HG02571 (cell line): ENCODE measurements around the gene PTBP3.
A peak's percentile ranks its signal among the peaks of the same experiment; 100 is the strongest.

Experiments
- ATAC-seq: cut with Tn5 transposase; IDR thresholded peaks from one replicate; pipeline ENCODE4 v1.9.1; 2021; ENCODE audit warnings: mild to moderate bottlenecking, moderate library complexity; ENCODE audit not compliant: unreplicated experiment

Gene PTBP3

GRCh38 chr9:112361601-112362000 lies 28.2 kb upstream of the PTBP3 start:
- no peak for ATAC-seq

DNA sequence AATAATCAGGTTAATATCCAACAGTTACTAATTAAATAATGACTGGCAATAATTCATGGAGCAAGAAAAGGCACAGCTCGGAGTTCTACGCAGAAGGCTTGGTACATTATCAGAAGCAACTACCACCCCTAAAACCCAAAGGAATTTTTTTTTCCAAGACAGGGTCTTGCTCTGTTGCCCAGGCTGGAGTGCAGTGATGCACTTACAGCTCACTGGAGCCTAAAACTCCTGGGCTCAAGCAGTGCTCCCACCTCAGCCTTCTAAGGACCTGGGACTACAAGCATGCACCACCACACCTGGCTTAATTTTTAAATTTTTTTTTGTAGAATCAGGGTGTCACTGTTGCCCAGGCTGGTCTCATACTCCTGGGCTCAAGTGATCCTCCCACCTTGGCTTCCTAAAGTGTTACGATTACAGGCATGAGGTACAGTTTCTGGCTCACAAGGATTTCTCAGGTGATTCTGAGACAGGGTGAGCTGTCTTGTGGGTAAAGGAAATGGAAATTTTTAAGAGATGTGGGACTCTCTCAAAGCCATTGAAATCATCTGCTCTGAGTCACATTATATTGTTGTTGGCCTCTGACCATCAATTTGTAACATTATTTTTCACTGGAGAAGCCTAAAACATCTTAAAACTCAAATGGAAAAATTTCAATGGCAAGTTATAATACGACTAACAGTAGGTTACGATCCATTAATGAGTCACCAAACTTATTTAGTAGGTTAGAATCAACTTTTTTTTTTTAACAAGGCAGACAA lies 26.8 kb upstream of the PTBP3 start:
- no peak for ATAC-seq

GRCh38 chr9:112355427-112355897 lies 22.0 kb upstream of the PTBP3 start:
- ATAC-seq: no peak

- ATAC-seq: no peak
These were observed 20.8 kb upstream of the PTBP3 start for GRCh38 chr9:112354081-112354743.

GRCh38 chr9:112352209-112352608 lies 18.8 kb upstream of the PTBP3 start:
- ATAC-seq: no peak

DNA sequence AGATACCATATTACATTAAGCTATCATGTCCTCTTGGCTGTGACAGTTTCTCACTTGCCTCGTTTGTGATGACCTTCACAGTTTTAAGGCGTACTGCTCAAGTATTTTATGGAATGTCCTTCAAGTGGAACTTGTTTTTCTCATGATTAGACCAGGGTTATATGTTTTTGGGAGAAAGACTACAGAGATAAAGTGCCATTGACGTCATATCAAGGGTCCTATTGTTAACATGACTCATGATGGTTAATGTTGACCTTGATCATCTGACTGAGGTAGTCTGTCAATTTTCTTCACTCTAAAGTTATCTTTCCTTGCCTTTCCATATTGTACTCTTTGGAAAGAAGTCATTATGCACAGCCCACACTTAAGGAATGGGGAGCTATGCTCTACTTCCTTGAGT lies 17.8 kb upstream of the PTBP3 start:
- no peak for ATAC-seq

DNA sequence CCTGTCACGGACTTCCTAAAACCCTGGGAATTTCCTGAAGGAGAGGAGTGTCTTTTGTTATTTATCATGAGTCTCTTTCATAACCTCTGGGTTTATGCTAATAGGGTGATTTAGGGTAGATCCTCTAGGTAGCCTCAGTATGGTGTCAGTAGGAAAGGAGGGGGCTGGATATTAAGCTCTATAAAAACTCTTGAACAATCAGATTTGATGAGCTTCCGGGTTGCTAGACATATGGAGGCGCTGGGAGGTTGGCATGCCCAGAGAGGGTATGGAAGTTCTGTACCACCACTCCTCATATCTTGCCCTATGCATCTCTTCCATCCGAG lies 15.6 kb upstream of the PTBP3 start:
- no peak for ATAC-seq

- ATAC-seq: no peak
These were observed 15.0 kb upstream of the PTBP3 start for GRCh38 chr9:112348257-112349007.

DNA sequence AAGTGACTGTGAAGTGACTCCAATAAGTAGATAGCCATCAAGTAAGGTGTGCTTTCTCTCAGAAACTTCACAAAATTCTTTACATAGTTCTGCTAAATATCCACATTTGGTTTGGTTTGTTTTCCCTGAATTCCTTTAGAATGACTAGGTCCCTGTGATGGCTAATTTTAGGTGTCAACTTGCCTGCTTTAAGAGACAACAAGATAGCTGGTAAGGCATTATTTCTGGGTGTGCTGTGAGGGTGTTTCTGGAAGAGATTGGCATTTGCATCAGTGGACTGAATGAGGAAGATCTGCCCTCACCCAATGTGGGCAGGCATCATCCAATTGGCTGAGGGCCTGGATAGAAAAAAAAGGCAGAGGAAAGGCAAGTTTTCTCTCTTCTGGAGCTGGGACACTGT lies 8.3 kb upstream of the PTBP3 start:
- ATAC-seq: no peak

DNA sequence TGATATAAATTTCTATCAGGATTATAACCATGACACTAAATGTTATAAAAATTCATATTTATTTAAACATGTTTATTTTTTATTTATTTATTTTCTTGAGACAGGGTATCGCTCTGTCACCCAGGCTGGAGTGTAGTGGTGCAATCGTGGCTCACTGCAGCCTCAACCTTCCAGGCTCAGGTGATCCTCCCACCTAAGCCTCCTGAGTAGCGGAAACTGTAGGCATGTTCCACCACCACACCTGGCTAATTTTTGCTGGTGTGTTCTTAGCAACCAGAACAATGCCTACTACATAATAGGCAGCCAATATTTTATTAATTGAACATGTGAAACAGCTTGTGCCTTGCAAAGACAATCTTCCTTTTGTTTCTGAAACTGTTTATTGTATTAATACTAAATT lies 6.5 kb upstream of the PTBP3 start:
- ATAC-seq: no peak

- no peak for ATAC-seq
These were observed 5.1 kb upstream of the PTBP3 start for GRCh38 chr9:112338561-112338960.

- ATAC-seq: no peak
These were observed 4.1 kb upstream of the PTBP3 start for GRCh38 chr9:112337547-112337946.

DNA sequence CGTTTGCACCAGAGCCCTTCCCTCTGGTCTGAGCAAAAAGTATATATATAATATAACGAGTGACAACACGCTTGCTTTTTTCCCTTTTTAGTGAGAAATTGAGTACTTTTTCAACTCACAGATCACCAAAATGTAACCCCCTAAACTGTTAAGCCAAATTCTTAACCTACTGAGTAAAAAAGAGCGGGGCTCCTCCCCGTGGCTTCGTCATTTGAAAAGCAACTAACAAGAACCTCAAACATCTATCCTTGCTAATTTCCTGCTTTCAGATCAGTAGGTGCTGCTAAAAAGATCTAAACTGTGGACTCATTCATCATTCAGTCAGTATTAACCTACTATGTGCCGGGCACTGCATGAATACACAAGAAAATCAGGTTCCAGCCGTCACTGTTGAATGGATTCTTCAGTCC lies 1.0 kb upstream of the PTBP3 start:
- no peak for ATAC-seq

DNA sequence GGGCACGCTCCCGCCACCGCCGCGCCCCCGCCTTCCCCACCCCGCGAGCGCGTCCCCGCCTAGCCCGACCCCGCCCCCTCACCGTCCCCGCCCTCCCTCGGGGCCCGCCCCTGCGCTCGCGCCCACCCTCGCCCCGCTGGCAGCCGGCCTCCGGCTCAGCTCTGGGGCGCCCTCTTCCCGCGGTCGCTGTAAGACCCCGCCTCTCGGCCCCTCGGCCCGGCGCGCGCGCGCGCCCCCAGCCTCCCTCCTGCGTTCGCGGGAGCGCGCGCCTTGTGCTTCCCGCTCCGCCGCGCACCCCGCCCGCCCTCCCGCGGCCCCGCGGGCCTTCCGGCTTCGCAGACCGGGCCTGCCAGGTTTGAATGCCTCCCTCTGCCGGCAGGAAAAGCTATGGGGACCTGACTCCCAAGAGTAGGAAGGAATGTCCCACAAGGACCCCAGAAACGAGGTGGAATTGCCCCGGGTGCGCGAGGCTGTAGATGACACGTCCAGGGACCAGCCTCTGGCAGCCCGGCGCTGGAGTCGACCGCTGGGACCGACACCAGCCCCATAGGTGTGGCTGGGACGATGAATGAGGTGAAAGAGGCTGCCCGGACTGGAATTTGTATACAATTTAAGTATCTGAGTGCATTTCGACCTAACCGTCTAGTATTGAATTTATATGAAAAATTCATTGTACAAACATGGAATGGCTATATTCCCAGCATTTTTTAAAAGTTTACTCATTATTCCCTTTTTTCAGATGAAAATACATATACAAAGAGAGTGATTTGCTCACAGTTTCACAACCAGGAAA lies 416 bp upstream of the PTBP3 start:
- peak; percentile 66 for ATAC-seq

DNA sequence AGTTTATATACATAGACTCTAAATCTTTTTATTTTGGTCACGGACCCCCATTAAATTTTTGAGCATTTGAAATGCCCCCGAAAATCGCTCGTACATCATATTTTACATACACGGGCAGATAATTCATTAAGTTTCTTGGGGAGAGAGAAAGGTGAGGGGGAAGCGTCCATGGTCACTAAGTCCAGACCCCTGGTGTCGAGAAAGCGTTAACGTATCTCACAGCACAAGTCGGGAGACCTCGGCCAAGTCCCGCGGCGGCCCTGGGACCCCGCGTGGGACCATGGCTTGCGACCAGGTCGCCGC lies 794 bp downstream of the PTBP3 start:
- ATAC-seq: no peak

DNA sequence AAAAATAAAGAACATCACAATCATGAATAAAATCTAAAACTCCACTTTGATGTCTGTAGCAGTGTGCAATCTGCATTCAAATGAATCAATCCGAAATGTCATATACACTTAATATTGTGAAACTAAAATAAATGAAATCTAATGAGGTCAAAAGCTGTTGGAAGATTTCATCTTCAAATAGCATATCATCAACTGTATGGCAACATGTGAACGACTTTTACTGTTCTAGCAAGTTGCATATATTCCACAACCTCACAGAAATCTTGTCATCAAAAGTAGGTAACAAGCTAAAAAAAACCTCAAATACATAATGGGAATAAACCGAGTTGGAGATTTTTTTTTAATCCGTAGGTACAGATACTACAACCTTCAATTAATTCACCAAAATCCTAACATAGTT lies 1.2 kb downstream of the PTBP3 start:
- ATAC-seq: no peak

DNA sequence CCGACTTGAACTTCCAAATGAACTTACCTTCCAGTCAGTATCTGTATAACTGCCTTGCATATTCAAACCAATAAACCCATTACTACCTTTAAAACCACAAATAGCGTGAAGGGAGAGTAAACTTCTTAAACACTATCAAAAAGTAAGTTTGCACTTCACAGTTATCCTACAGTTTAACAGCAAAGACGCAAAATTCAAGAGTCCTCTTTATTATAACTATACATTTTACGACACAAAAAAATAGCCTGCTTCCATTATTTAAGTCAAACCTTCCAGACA lies 1.8 kb downstream of the PTBP3 start:
- no peak for ATAC-seq

DNA sequence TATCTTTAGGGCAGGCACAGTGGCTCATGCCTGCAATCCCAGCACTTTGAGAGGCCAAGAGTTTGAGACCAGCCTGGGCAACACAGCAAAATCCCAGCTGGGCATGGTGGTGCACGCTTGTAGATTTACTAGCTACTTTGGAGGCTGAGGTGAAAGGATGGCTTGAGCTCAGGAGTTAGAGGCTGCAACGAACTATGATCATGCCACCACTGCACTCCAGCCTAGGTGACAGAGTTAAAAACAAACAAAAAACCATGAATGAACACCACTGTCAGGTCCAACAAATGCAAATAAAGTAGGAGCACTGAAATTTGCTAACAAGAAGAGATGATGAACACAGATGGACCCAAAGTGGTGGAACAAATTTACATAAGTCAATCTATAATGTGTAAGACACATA lies 4.9 kb downstream of the PTBP3 start:
- no peak for ATAC-seq

DNA sequence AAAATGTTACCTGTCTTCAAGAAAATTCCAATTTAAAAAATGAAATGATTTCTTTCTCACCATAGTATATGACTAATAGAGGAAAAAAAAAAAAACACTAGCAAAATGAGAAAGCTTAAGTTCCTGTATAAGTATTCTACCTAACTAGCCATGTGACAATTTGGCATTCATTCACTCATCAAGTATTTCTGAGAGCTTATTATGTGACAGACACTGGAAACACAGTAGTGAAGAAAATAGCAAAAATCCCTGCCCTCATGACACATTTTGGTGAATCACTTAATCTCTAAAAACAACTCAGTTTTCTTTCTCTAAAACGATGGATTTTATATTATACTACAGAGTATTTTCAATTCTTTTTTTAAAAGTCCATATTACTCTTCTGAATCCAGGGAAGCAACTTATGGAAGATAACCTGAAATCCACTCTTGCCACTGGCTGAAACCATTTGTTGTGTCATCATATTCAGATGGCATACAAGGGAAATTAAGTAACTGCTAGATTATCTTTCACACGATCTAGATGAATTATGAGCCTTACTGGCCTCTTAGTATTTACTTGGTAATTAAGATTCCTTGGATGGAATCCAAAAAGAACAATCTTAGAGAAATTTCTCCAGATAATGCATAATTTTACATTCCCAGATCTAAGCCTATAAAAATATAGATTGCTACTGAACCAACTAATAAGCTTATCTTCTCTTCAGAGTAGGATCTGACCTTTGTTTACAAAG lies 5.5 kb downstream of the PTBP3 start:
- ATAC-seq: no peak

- peak; percentile 56 for ATAC-seq
These were observed 7.2 kb downstream of the PTBP3 start for GRCh38 chr9:112326194-112326593.

GRCh38 chr9:112325600-112325999 lies 7.8 kb downstream of the PTBP3 start:
- ATAC-seq: no peak
